ENCODE results near the gene RPS6KA2.
"Not testable (repeated sequence)": the region's sequence is repeated elsewhere in the genome, so short reads cannot be mapped to it uniquely, and the experiment has no call there.

RPS6KA2 gene

GRCh38 chr6:166554316-166554715 is 72.7 kb downstream of the RPS6KA2 start:
- DNase-seq (ENCODE audit: low spot score): no peak

GRCh38 chr6:166553563-166554271 is 73.3 kb downstream of the RPS6KA2 start:
- DNase-seq (ENCODE audit: low spot score): no peak

- no peak for DNase-seq (ENCODE audit: low spot score)
These were observed 74.5 kb downstream of the RPS6KA2 start for GRCh38 chr6:166552600-166552999.

GRCh38 chr6:166551754-166552495 is 75.1 kb downstream of the RPS6KA2 start:
- DNase-seq (ENCODE audit: low spot score): no peak

GRCh38 chr6:166546653-166547052 is 80.4 kb downstream of the RPS6KA2 start:
- no peak for DNase-seq (ENCODE audit: low spot score)

- no peak for DNase-seq (ENCODE audit: low spot score)
These were observed 81.7 kb downstream of the RPS6KA2 start for GRCh38 chr6:166545156-166546034.

GRCh38 chr6:166544296-166544605 is 82.8 kb downstream of the RPS6KA2 start:
- no peak for DNase-seq (ENCODE audit: low spot score)

GRCh38 chr6:166543603-166544295 is 83.3 kb downstream of the RPS6KA2 start:
- DNase-seq (ENCODE audit: low spot score): no peak

GRCh38 chr6:166542580-166542912 is 84.5 kb downstream of the RPS6KA2 start:
- DNase-seq (ENCODE audit: low spot score): no peak

GRCh38 chr6:166541876-166542579 is 85.0 kb downstream of the RPS6KA2 start:
- no peak for DNase-seq (ENCODE audit: low spot score)

- DNase-seq (ENCODE audit: low spot score): no peak
These were observed 85.7 kb downstream of the RPS6KA2 start for GRCh38 chr6:166541366-166541765.

GRCh38 chr6:166540631-166541331 is 86.3 kb downstream of the RPS6KA2 start:
- no peak for DNase-seq (ENCODE audit: low spot score)

- no peak for DNase-seq (ENCODE audit: low spot score)
These were observed 87.5 kb downstream of the RPS6KA2 start for GRCh38 chr6:166539543-166539942.

- not testable (repeated sequence) for DNase-seq (ENCODE audit: low spot score)
These were observed 88.1 kb downstream of the RPS6KA2 start for GRCh38 chr6:166539011-166539385.

GRCh38 chr6:166538297-166539010 is 88.6 kb downstream of the RPS6KA2 start:
- DNase-seq (ENCODE audit: low spot score): no peak

GRCh38 chr6:166534658-166535406 is 92.2 kb downstream of the RPS6KA2 start:
- no peak for DNase-seq (ENCODE audit: low spot score)

- no peak for DNase-seq (ENCODE audit: low spot score)
These were observed 93.7 kb downstream of the RPS6KA2 start for GRCh38 chr6:166533205-166533824.

- no peak for DNase-seq (ENCODE audit: low spot score)
These were observed 94.7 kb downstream of the RPS6KA2 start for GRCh38 chr6:166532302-166532701.
